ENCODE data around the gene TSHZ3. TPM values are rescaled to one million over a fixed set of nuclear protein-coding genes. Genes with fewer than 3 reads are reported as not detected.

TSHZ3 gene
- total RNA-seq, 6 experiments from 2014 or later: 9.1 to 14.0 (median 13.1) TPM

DNA sequence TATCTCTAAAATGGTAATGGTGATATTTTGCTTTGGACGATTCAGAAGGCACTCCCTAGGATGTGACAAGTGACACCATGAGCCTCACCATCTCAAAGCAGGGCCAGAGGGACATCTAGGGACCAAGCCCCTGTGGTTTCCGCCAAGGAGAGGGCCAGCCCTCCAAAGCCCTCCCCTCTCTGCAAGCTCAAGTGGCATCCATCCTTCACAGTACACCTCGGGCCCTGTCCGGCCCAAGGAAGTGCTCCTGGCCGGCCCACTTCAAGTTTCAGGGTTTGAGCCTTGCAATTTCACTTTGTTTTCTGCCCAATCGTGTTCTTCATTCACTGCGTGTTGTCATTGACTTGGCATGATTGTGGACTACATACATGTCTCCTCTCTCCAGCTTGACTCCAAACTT lies 82.5 kb downstream of the TSHZ3 start:
- no peaks in the 10 kb centered on the region for H3K27me3 Mint-ChIP-seq (ENCODE audit: insufficient read depth)

DNA sequence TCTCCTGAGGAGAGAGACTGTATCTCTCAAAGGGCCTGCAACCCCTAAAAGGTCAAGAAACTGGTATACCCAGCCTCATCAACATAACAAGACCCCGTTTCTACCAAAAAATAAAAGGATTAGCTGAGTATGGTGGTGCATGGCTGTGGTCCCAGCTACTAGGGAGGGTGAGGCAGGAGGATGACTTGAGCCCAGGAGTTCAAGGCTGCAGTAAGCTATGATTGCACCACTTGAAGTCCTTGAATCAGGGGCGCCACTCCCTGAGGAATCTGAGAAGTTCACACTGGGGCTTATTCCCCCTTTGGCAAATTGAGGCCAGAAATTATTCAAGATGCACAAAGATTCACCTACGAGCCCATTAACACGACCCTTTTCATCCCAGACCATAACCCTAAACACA lies 83.0 kb downstream of the TSHZ3 start:
- H3K4me1 Mint-ChIP-seq (ENCODE audit: low read depth): peaks cover 25% of the 10 kb centered on the region
- no peaks in the 10 kb centered on the region for H3K27me3 Mint-ChIP-seq (ENCODE audit: insufficient read depth)
- TF ChIP-seq, protein P1, sequence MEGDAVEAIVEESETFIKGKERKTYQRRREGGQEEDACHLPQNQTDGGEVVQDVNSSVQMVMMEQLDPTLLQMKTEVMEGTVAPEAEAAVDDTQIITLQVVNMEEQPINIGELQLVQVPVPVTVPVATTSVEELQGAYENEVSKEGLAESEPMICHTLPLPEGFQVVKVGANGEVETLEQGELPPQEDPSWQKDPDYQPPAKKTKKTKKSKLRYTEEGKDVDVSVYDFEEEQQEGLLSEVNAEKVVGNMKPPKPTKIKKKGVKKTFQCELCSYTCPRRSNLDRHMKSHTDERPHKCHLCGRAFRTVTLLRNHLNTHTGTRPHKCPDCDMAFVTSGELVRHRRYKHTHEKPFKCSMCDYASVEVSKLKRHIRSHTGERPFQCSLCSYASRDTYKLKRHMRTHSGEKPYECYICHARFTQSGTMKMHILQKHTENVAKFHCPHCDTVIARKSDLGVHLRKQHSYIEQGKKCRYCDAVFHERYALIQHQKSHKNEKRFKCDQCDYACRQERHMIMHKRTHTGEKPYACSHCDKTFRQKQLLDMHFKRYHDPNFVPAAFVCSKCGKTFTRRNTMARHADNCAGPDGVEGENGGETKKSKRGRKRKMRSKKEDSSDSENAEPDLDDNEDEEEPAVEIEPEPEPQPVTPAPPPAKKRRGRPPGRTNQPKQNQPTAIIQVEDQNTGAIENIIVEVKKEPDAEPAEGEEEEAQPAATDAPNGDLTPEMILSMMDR (IDR thresholded peaks at IDR 0.05): no peak
- DNase-seq: no peak
- no peak overlapping the region for H3K4me3 Mint-ChIP-seq
- no peaks in the 10 kb centered on the region for H3K36me3 Mint-ChIP-seq (ENCODE audit: low read depth)
- no peak overlapping the region for H3K27ac Mint-ChIP-seq
- H3K9me3 Mint-ChIP-seq: no peaks in the 10 kb centered on the region

More for the DNA sequence above, 82.5 kb downstream of the TSHZ3 start:
- H3K27ac Mint-ChIP-seq: no peak overlapping the region
- DNase-seq: no peak
- no peak overlapping the region for H3K4me3 Mint-ChIP-seq
- peaks cover 24% of the 10 kb centered on the region for H3K4me1 Mint-ChIP-seq (ENCODE audit: low read depth)
- H3K9me3 Mint-ChIP-seq: no peaks in the 10 kb centered on the region
- TF ChIP-seq, protein P1 (IDR thresholded peaks at IDR 0.05): no peak
- no peaks in the 10 kb centered on the region for H3K36me3 Mint-ChIP-seq (ENCODE audit: low read depth)

DNA sequence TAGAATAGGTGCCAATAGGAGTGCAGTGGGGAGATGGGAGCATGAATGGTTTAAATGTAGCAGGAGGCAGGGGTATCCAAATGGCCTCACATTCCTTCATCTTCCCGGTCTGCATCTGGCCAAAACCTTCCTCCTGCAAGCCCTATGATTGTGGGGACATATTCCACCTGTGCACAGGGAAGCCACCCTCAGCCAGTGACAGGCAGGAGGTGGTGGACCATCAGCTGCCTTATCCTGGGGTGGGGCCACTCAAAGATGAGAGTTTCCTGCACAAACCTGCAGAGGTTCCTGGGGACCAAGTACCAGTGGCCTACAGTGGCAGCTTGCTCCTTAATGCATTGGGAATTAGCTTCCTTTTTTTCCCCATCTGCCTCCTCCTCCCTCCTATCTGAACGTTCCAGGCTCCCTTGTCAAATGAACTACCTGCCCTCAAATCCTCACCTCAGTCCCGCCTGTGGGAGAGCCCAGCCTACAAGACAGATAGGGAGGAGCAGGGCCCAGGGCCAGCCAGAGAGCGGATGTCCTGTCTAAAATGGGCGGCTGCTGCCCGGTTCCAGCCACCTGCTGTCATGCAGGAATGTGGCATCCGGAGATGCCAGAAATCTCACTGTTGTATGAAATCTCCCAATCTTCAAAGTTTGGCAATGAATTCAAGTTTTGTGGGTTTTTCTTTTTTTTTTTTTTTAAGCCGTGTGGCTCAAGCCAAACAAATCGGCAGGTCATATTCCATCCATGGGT lies 85.0 kb downstream of the TSHZ3 start:
- H3K9me3 Mint-ChIP-seq: no peaks in the 10 kb centered on the region
- no peaks in the 10 kb centered on the region; the same call in 1 of the 2 replicates for H3K36me3 Mint-ChIP-seq (ENCODE audit: low read depth)
- no peak for DNase-seq
- H3K4me3 Mint-ChIP-seq: no peak overlapping the region
- TF ChIP-seq, protein P1 (IDR thresholded peaks at IDR 0.05): no peak
- H3K27me3 Mint-ChIP-seq (ENCODE audit: insufficient read depth): no peaks in the 10 kb centered on the region
- peaks cover 16% of the 10 kb centered on the region for H3K4me1 Mint-ChIP-seq (ENCODE audit: low read depth)
- H3K27ac Mint-ChIP-seq: no peak overlapping the region

DNA sequence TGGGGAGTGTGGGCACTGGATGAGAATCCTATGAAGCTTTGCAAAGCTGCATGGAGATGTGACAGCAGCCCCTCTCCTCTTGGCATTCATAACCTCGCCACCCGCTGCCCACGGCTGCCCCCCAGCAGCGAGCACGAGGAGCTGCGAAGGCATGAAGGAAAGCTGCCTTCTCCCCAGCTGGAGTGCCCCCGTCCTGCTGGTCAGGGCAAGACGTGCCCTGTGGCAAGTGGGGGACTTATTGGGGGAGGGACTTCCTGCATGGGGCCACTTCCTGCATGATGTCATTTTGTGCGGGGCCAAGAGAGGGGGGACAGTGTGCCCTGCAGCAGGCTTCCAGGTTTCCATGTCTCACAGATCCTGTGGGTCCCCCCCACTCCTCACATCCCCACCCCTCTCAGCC lies 85.9 kb downstream of the TSHZ3 start:
- Mint-ChIP-seq H3K9me3 (peaks cover 7% of the 10 kb centered on the region; the same call in 1 of the 2 replicates), H3K36me3 (ENCODE audit: low read depth) (peaks cover 8% of the 10 kb centered on the region), H3K4me3 (peak overlapping the region; percentile 64; the same call in 1 of the 2 replicates), H3K27me3 (ENCODE audit: insufficient read depth) (no peaks in the 10 kb centered on the region; the same call in 1 of the 2 replicates), H3K4me1 (ENCODE audit: low read depth) (peaks cover 16% of the 10 kb centered on the region), H3K27ac (no peak overlapping the region)
- TF ChIP-seq, protein P1 (IDR thresholded peaks at IDR 0.05): no peak
- DNase-seq: no peak

DNA sequence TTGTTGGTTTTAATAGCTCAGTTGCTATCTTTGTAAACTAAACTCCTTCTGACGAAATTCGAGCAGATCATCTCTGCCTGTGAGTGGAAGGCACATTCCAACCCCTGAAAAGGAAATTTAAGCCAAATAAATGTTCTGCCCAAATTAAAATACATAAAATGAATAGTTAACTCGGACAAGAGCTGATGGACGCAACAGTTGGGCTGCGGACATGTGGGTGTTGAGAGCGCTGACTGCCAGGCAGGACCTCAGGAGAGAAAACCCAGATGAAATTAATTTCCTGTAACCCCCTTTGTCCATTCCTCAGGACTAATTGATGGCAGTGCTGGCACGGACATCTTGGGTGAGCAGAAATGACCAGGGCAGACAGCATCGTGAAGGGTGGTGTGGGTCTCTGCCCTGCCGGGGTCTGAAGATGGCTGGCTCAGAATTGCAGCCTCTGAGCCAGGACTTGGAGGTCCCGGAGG lies 86.5 kb downstream of the TSHZ3 start:
- DNase-seq: no peak

More for the DNA sequence above, 86.5 kb downstream of the TSHZ3 start:
- Mint-ChIP-seq H3K27ac (peak overlapping the region; percentile 58; the same call in 1 of the 2 replicates), H3K4me3 (peak overlapping the region; percentile 64; the same call in 1 of the 2 replicates), H3K4me1 (ENCODE audit: low read depth) (peaks cover 16% of the 10 kb centered on the region), H3K36me3 (ENCODE audit: low read depth) (peaks cover 11% of the 10 kb centered on the region), H3K27me3 (ENCODE audit: insufficient read depth) (no peaks in the 10 kb centered on the region; the same call in 1 of the 2 replicates), H3K9me3 (peaks cover 9% of the 10 kb centered on the region; the same call in 1 of the 2 replicates)
- TF ChIP-seq, protein P1 (IDR thresholded peaks at IDR 0.05): no peak
